Activated CD4-positive, alpha-beta T cell treated with anti-CD3 and anti-CD28 coated beads, Interleukin-2, amount 10 ng/mL, durations not matched to agents 24 days and 14 days (primary cell): ENCODE measurements around the gene THOC6. TPM values are rescaled to one million over a fixed set of nuclear protein-coding genes. Genes with fewer than 3 reads are reported as not detected.
"Not testable (repeated sequence)": the region's sequence is repeated elsewhere in the genome, so short reads cannot be mapped to it uniquely, and the experiment has no call there.

Experiments used
- DNase-seq: peaks from one replicate; pipeline ENCODE4 v3.0.0; 2022
- H3K27ac Mint-ChIP-seq: one replicate; pipeline ENCODE4 v1.8.0; 2022; ENCODE audit warnings: mild to moderate bottlenecking, mixed read lengths
- H3K27me3 Mint-ChIP-seq: one replicate; pipeline ENCODE4 v1.8.0; 2022; ENCODE audit warnings: mixed read lengths
- H3K36me3 Mint-ChIP-seq: one replicate; pipeline ENCODE4 v1.8.0; 2022; ENCODE audit warnings: low read depth, mild to moderate bottlenecking, mixed read lengths
- H3K4me1 Mint-ChIP-seq: one replicate; pipeline ENCODE4 v1.8.0; 2021; ENCODE audit warnings: mixed read lengths
- H3K4me3 Mint-ChIP-seq: one replicate; pipeline ENCODE4 v1.8.0; 2022; ENCODE audit warnings: mild to moderate bottlenecking, moderate library complexity, mixed read lengths
- H3K9me3 Mint-ChIP-seq: one replicate; pipeline ENCODE4 v1.8.0; 2021; ENCODE audit warnings: mixed read lengths
- intact Hi-C: fragments of 100-400 bp; cut with micrococcal nuclease; formaldehyde crosslinking; loops from one replicate; pipeline ENCODE4 v1.15.1; 2023
- total RNA-seq: library from RNA; stranded (reverse); gene quantifications from 2 replicates; pipeline ENCODE4 v1.2.3, GENCODE V29; 2022

THOC6 gene
- total RNA-seq, 1 donor from 2014 or later: 55.3 TPM

- peaks cover 67% of the 10 kb centered on the region for H3K4me1 Mint-ChIP-seq
- H3K27me3 Mint-ChIP-seq, H3K4me3 Mint-ChIP-seq, intact Hi-C loops, H3K9me3 Mint-ChIP-seq: not testable (repeated sequence)
- DNase-seq: peak; percentile 71
- peak overlapping the region; percentile 52 for H3K27ac Mint-ChIP-seq
- peaks cover 35% of the 10 kb centered on the region for H3K36me3 Mint-ChIP-seq
Observed at GRCh38 chr16:3052571-3053329, 28.9 kb downstream of the THOC6 start.

GRCh38 chr16:3053330-3053710, 29.5 kb downstream of the THOC6 start:
- H3K27ac Mint-ChIP-seq: peak overlapping the region; percentile 35
- H3K27me3 Mint-ChIP-seq, intact Hi-C loops, H3K9me3 Mint-ChIP-seq, H3K4me3 Mint-ChIP-seq: not testable (repeated sequence)
- peak; percentile 72 for DNase-seq
- H3K4me1 Mint-ChIP-seq: peaks cover 62% of the 10 kb centered on the region
- H3K36me3 Mint-ChIP-seq: peaks cover 35% of the 10 kb centered on the region

- H3K27me3 Mint-ChIP-seq: no peaks in the 10 kb centered on the region
- peaks cover 61% of the 10 kb centered on the region for H3K4me1 Mint-ChIP-seq
- peaks cover 37% of the 10 kb centered on the region for H3K36me3 Mint-ChIP-seq
- H3K27ac Mint-ChIP-seq: peak overlapping the region; percentile 87
- intact Hi-C loops: loop anchor here (2.0 to 5.0 kb wide), 2 partner anchors 26 to 53 kb away; no protein-coding TSS in a partner anchor
- no peaks in the 10 kb centered on the region for H3K9me3 Mint-ChIP-seq
- peak overlapping the region; percentile 89 for H3K4me3 Mint-ChIP-seq
- DNase-seq: peak; percentile 85
Observed at GRCh38 chr16:3054965-3055733, 31.3 kb downstream of the THOC6 start.

- peak overlapping the region; percentile 87 for H3K27ac Mint-ChIP-seq
- not testable (repeated sequence) for H3K27me3 Mint-ChIP-seq, H3K9me3 Mint-ChIP-seq
- DNase-seq: peak; percentile 66
- H3K4me1 Mint-ChIP-seq: peaks cover 61% of the 10 kb centered on the region
- H3K4me3 Mint-ChIP-seq: peak overlapping the region; percentile 89
- H3K36me3 Mint-ChIP-seq: peaks cover 35% of the 10 kb centered on the region
- intact Hi-C loops: loop anchor here (2.0 to 5.0 kb wide), 2 partner anchors 27 to 53 kb away; no protein-coding TSS in a partner anchor
Observed at GRCh38 chr16:3055734-3056115, 31.9 kb downstream of the THOC6 start.

GRCh38 chr16:3056336-3057180, 32.7 kb downstream of the THOC6 start:
- Mint-ChIP-seq H3K27ac (peak overlapping the region; percentile 87), H3K9me3 (no peaks in the 10 kb centered on the region), H3K36me3 (peaks cover 31% of the 10 kb centered on the region), H3K27me3 (no peaks in the 10 kb centered on the region), H3K4me1 (peaks cover 56% of the 10 kb centered on the region), H3K4me3 (peak overlapping the region; percentile 89)
- intact Hi-C loops: loop anchor here (5.0 kb wide), 1 partner anchor 54 kb away; no protein-coding TSS in a partner anchor
- peak; percentile 60 for DNase-seq

GRCh38 chr16:3057181-3058138, 33.6 kb downstream of the THOC6 start:
- Mint-ChIP-seq H3K4me1 (peaks cover 51% of the 10 kb centered on the region), H3K36me3 (peaks cover 31% of the 10 kb centered on the region), H3K9me3 (no peaks in the 10 kb centered on the region), H3K4me3 (peak overlapping the region; percentile 89), H3K27me3 (no peaks in the 10 kb centered on the region), H3K27ac (peak overlapping the region; percentile 87)
- intact Hi-C loops: loop anchor here (2.0 to 5.0 kb wide), 3 partner anchors 17 to 55 kb away; no protein-coding TSS in a partner anchor
- DNase-seq: peak; percentile 68

GRCh38 chr16:3058139-3059030, 34.5 kb downstream of the THOC6 start:
- H3K9me3 Mint-ChIP-seq: no peaks in the 10 kb centered on the region
- H3K4me1 Mint-ChIP-seq: peaks cover 52% of the 10 kb centered on the region
- H3K4me3 Mint-ChIP-seq: peak overlapping the region; percentile 89
- no peaks in the 10 kb centered on the region for H3K27me3 Mint-ChIP-seq
- peak; percentile 85 for DNase-seq
- intact Hi-C loops: loop anchor here (1.0 to 5.0 kb wide), 4 partner anchors 16 to 71 kb away; no protein-coding TSS in a partner anchor
- peak overlapping the region; percentile 89 for H3K27ac Mint-ChIP-seq
- peaks cover 31% of the 10 kb centered on the region for H3K36me3 Mint-ChIP-seq

- peak overlapping the region; percentile 89 for H3K4me3 Mint-ChIP-seq
- no peaks in the 10 kb centered on the region for H3K9me3 Mint-ChIP-seq
- intact Hi-C loops: loop anchor here (1.0 to 5.0 kb wide), 4 partner anchors 16 to 70 kb away; no protein-coding TSS in a partner anchor
- H3K27me3 Mint-ChIP-seq: no peaks in the 10 kb centered on the region
- peak; percentile 98 for DNase-seq
- H3K36me3 Mint-ChIP-seq: peaks cover 25% of the 10 kb centered on the region
- H3K27ac Mint-ChIP-seq: peak overlapping the region; percentile 91
- H3K4me1 Mint-ChIP-seq: peaks cover 52% of the 10 kb centered on the region
Observed at GRCh38 chr16:3059041-3059722, 35.3 kb downstream of the THOC6 start.

GRCh38 chr16:3059723-3060242, 35.9 kb downstream of the THOC6 start:
- Mint-ChIP-seq H3K9me3 (no peaks in the 10 kb centered on the region), H3K27me3 (no peaks in the 10 kb centered on the region), H3K4me1 (peaks cover 51% of the 10 kb centered on the region), H3K27ac (peak overlapping the region; percentile 91), H3K36me3 (peaks cover 21% of the 10 kb centered on the region), H3K4me3 (peak overlapping the region; percentile 89)
- intact Hi-C loops: loop anchor here (1.0 to 5.0 kb wide), 4 partner anchors 15 to 70 kb away; no protein-coding TSS in a partner anchor
- no peak for DNase-seq

GRCh38 chr16:3060339-3061127, 36.7 kb downstream of the THOC6 start:
- DNase-seq: no peak
- Mint-ChIP-seq H3K4me3 (peak overlapping the region; percentile 89), H3K27me3 (no peaks in the 10 kb centered on the region), H3K36me3 (peaks cover 16% of the 10 kb centered on the region), H3K9me3 (no peaks in the 10 kb centered on the region), H3K4me1 (peaks cover 50% of the 10 kb centered on the region), H3K27ac (peak overlapping the region; percentile 91)
- intact Hi-C loops: no loop called here
